ENCODE results near the gene GRIA2. TPM values are rescaled to one million over a fixed set of nuclear protein-coding genes. Genes with fewer than 3 reads are reported as not detected.

The GRIA2 gene
- total RNA-seq, 1 donor from 2014 or later = 4.4 TPM

DNA sequence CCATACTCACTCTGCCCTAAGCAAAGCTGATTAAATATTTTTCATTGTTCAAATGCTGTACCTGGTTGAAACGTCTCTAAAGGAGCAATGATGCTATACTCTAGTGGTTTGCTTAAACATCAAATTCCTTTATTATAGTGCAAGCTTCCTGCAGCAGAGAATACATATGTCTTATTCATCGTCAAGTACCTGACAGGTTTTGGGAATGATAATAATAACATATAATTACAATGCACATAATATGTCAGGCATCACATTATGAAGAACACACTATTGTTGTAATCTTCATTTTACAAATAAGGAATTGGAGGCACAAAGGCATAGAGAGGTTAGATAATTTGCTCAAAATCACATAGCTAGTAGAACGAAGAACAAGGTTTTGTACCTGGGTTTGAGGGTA lies 151.6 kb downstream of the GRIA2 start:
- H3K4me3 Mint-ChIP-seq = no peak overlapping the region
- no peak for DNase-seq (ENCODE audit: low spot score in 2 of 2, unreplicated experiment in 2 of 2)
- no peak overlapping the region for H3K27ac Mint-ChIP-seq
- H3K27me3 Mint-ChIP-seq (ENCODE audit: low read depth) = peaks cover 15% of the 10 kb centered on the region
- H3K36me3 Mint-ChIP-seq = no peaks in the 10 kb centered on the region
- H3K9me3 Mint-ChIP-seq = no peaks in the 10 kb centered on the region
- TF ChIP-seq, protein P1, sequence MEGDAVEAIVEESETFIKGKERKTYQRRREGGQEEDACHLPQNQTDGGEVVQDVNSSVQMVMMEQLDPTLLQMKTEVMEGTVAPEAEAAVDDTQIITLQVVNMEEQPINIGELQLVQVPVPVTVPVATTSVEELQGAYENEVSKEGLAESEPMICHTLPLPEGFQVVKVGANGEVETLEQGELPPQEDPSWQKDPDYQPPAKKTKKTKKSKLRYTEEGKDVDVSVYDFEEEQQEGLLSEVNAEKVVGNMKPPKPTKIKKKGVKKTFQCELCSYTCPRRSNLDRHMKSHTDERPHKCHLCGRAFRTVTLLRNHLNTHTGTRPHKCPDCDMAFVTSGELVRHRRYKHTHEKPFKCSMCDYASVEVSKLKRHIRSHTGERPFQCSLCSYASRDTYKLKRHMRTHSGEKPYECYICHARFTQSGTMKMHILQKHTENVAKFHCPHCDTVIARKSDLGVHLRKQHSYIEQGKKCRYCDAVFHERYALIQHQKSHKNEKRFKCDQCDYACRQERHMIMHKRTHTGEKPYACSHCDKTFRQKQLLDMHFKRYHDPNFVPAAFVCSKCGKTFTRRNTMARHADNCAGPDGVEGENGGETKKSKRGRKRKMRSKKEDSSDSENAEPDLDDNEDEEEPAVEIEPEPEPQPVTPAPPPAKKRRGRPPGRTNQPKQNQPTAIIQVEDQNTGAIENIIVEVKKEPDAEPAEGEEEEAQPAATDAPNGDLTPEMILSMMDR (IDR thresholded peaks at IDR 0.05; ENCODE audit: unreplicated experiment) = no peak
- H3K4me1 Mint-ChIP-seq = no peaks in the 10 kb centered on the region

DNA sequence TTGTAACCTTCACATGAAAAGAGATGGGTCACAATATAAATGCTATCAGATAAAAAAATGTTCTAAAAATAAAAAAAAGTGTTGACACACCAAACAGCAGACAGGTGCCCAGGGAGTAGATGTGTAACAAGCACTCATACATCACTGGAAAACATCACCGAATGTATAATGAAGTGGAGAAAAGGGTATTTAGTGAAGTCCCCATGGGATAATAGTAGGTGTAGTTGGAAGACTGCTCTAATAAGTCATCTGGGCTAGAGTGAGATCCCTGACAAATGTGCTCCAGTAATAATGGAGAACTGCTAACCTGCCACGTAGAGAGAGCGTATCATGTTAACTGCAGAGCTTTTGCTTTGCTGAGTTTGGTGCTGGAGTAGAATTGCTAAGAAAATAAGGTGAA lies 152.0 kb downstream of the GRIA2 start:
- DNase-seq (ENCODE audit: low spot score in 2 of 2, unreplicated experiment in 2 of 2) = no peak
- Mint-ChIP-seq H3K36me3 (no peaks in the 10 kb centered on the region), H3K27me3 (ENCODE audit: low read depth) (peaks cover 15% of the 10 kb centered on the region), H3K4me3 (no peak overlapping the region), H3K9me3 (no peaks in the 10 kb centered on the region), H3K27ac (no peak overlapping the region), H3K4me1 (no peaks in the 10 kb centered on the region)
- TF ChIP-seq, protein P1 (IDR thresholded peaks at IDR 0.05; ENCODE audit: unreplicated experiment) = no peak

DNA sequence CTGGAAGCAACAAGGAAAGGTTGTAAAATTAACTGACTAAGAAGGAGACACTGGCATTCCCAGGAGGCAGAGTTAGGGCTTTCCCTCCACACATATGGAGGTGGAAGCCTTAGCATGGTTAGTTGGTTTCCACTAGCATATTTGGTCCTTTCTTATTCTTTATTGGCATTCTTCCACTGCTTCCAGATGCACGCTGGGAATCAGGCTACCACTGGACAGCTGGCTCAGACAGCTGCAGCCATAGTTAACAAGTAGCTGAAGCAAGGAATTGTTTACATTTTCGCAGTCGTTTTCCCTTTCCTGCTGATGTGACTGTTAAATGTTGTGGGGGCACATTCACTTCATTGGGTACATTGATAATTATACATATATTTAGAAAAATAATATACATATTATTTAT lies 169.2 kb downstream of the GRIA2 start:
- no peak for DNase-seq (ENCODE audit: low spot score in 2 of 2, unreplicated experiment in 2 of 2)
- H3K4me1 Mint-ChIP-seq = peaks cover 7% of the 10 kb centered on the region
- H3K9me3 Mint-ChIP-seq = peaks cover 4% of the 10 kb centered on the region
- H3K4me3 Mint-ChIP-seq = no peak overlapping the region
- no peaks in the 10 kb centered on the region for H3K27me3 Mint-ChIP-seq (ENCODE audit: low read depth)
- no peak overlapping the region for H3K27ac Mint-ChIP-seq
- H3K36me3 Mint-ChIP-seq = no peaks in the 10 kb centered on the region
- TF ChIP-seq, protein P1 (IDR thresholded peaks at IDR 0.05; ENCODE audit: unreplicated experiment) = no peak

DNA sequence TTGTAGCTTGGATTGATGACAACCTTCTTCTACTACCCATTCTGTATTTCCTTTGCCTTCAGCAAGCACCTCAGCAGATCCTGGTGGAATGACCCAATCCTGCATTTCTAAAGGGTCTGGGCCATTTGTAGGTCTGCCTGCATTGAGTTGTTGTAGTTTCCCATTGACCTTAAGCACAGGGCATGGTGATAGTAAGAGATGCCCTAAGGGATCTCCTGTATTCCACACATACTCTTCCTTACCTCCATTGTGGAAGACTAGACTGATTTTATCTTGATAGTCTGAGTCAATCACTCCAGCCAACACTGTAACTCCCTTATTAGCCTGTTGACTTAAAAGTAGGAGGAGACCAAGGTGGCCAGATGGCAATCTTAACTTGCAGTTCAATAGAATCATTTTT lies 184.5 kb downstream of the GRIA2 start:
- Mint-ChIP-seq H3K27me3 (ENCODE audit: low read depth) (peaks cover 13% of the 10 kb centered on the region), H3K36me3 (no peaks in the 10 kb centered on the region), H3K4me3 (no peak overlapping the region), H3K4me1 (no peaks in the 10 kb centered on the region), H3K27ac (no peak overlapping the region), H3K9me3 (peaks cover 12% of the 10 kb centered on the region)
- TF ChIP-seq, protein P1 (IDR thresholded peaks at IDR 0.05; ENCODE audit: unreplicated experiment) = no peak
- no peak for DNase-seq (ENCODE audit: low spot score in 2 of 2, unreplicated experiment in 2 of 2)

Other genes starting within 250 kb of the GRIA2 start
- 80.5 to 86.0 TPM (median 83.5 TPM) in 3 replicates for gene PDGFC, start 248.9 kb upstream of the GRIA2 start, total RNA-seq
- 14.9 to 15.7 TPM (median 15.6 TPM) in 3 replicates for gene GLRB, start 144.6 kb upstream of the GRIA2 start, total RNA-seq

Data from mesothelial cell of epicardium (in vitro differentiated cells).